HG02870 (cell line): ENCODE results near the gene KLF13.
A peak's percentile ranks its signal among the peaks of the same experiment; 100 is the strongest.

Experiments used
- ATAC-seq: cut with Tn5 transposase; IDR thresholded peaks from one replicate; pipeline ENCODE4 v1.9.1; 2021; ENCODE audit warnings: mild to moderate bottlenecking, moderate library complexity; ENCODE audit not compliant: unreplicated experiment

Gene KLF13

GRCh38 chr15:31360843-31361763, 34.5 kb downstream of the KLF13 start:
- peak; percentile 48 for ATAC-seq

GRCh38 chr15:31361764-31362515, 35.3 kb downstream of the KLF13 start:
- no peak for ATAC-seq

GRCh38 chr15:31362886-31363285, 36.3 kb downstream of the KLF13 start:
- ATAC-seq, result no peak

GRCh38 chr15:31364301-31365031, 37.8 kb downstream of the KLF13 start:
- ATAC-seq, result no peak

- ATAC-seq, result no peak
Observed at GRCh38 chr15:31365032-31365654, 38.5 kb downstream of the KLF13 start.

GRCh38 chr15:31365655-31366127, 39.1 kb downstream of the KLF13 start:
- ATAC-seq, result peak; percentile 42

GRCh38 chr15:31366169-31366734, 39.6 kb downstream of the KLF13 start:
- no peak for ATAC-seq

GRCh38 chr15:31367021-31367729, 40.5 kb downstream of the KLF13 start:
- no peak for ATAC-seq

GRCh38 chr15:31367730-31368344, 41.2 kb downstream of the KLF13 start:
- no peak for ATAC-seq

- ATAC-seq, result no peak
Observed at GRCh38 chr15:31369727-31370126, 43.1 kb downstream of the KLF13 start.

GRCh38 chr15:31371520-31372240, 45.0 kb downstream of the KLF13 start:
- ATAC-seq, result no peak

GRCh38 chr15:31372635-31373091, 46.0 kb downstream of the KLF13 start:
- no peak for ATAC-seq

- ATAC-seq, result no peak
Observed at GRCh38 chr15:31373096-31373865, 46.6 kb downstream of the KLF13 start.

- no peak for ATAC-seq
Observed at GRCh38 chr15:31373970-31374369, 47.3 kb downstream of the KLF13 start.

- no peak for ATAC-seq
Observed at GRCh38 chr15:31374489-31374888, 47.9 kb downstream of the KLF13 start.

GRCh38 chr15:31374986-31375385, 48.4 kb downstream of the KLF13 start:
- ATAC-seq, result no peak

GRCh38 chr15:31375772-31376171, 49.1 kb downstream of the KLF13 start:
- ATAC-seq, result no peak

- ATAC-seq, result no peak
Observed at GRCh38 chr15:31376511-31376910, 49.9 kb downstream of the KLF13 start.
